Omental fat pad (tissue), 4 donors: ENCODE measurements around the gene SLC17A6. TPM values are rescaled to one million over a fixed set of nuclear protein-coding genes. Genes with fewer than 3 reads are reported as not detected.

Source experiments
- ATAC-seq: fragments of 150-250 bp; one replicate; pipeline ENCODE4 v1.9.1; 2016; ENCODE audit warnings: mild to moderate bottlenecking, moderate library complexity; ENCODE audit not compliant: low FRiP score
- DNase-seq: peaks from one replicate; pipeline ENCODE4 v3.0.0-alpha.2; 2019; ENCODE audit warnings: low spot score
- total RNA-seq, 4 donors: library from RNA; depleted of rRNA; stranded (reverse); fragments of >200 nt; gene quantifications; one replicate each; pipeline ENCODE4 v1.1.0, GENCODE V29; 2016
- TF ChIP-seq, protein P1 (sequence below), 3 donors: fragments of 450-650 bp; IDR thresholded peaks; one replicate each; pipeline ENCODE4 v1.5.1; 2016 to 2017; ENCODE audit warnings: antibody characterized with exemption in 3 of 3, mild to moderate bottlenecking in 3 of 3, moderate library complexity in 2 of 3

Gene SLC17A6
- total RNA-seq, 4 donors from 2014 or later = not detected

DNA sequence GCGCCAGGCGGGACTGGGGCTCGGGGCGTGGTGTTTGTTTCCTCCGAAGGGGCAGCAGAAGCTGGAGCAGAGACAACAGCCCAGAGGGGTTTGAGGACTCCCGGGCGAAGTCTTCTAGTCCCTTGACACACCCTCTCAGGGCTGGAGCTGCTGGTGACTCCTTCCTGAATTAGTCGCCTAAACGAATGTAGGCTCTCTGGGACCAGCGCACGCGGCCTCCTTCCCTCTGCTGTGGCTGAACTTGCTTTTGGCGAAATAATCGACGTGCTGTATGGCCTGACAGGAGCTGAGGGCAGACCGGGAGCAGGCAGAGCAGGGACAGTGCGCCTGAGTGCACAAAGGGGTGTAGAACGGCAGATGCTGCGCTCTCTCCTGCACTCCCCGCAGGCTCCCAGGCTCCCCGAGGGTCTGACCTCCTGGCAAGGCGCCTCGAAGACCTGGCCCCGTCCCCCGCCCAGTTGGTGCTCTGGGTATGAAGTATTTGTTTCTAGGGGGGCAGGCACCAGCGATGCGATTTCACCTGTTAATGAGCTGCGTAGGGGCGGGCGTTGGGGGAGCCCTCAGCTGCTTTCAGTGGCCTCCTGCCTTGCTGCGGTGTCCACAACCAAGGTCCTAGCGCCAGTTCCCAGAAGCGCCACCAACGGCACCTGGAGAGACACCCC is 5.3 kb downstream of the SLC17A6 start:
- TF ChIP-seq, protein P1, sequence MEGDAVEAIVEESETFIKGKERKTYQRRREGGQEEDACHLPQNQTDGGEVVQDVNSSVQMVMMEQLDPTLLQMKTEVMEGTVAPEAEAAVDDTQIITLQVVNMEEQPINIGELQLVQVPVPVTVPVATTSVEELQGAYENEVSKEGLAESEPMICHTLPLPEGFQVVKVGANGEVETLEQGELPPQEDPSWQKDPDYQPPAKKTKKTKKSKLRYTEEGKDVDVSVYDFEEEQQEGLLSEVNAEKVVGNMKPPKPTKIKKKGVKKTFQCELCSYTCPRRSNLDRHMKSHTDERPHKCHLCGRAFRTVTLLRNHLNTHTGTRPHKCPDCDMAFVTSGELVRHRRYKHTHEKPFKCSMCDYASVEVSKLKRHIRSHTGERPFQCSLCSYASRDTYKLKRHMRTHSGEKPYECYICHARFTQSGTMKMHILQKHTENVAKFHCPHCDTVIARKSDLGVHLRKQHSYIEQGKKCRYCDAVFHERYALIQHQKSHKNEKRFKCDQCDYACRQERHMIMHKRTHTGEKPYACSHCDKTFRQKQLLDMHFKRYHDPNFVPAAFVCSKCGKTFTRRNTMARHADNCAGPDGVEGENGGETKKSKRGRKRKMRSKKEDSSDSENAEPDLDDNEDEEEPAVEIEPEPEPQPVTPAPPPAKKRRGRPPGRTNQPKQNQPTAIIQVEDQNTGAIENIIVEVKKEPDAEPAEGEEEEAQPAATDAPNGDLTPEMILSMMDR (IDR thresholded peaks at IDR 0.05) = no peak
- ATAC-seq (no peak), DNase-seq (no peak)

DNA sequence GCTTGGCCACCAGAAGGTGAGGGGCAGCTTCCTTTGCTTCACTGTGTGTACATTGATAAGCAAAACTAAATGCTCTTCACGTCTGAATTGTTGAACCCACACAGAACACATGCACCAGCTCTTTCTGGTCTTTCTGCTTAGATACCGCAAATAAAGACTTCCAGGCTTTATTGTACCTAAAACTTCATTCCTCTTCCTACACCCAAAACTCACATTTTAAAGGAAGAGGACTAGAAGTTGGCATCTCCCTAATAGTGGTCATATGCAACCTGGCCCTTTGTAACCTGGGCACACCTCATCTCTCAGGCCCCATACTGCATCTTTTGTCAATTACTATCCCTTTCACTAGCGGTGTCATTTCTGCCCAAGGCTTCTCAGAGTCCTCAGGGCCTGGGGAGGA is 5.9 kb downstream of the SLC17A6 start:
- ATAC-seq = no peak
- no peak for DNase-seq
- TF ChIP-seq, protein P1 (IDR thresholded peaks at IDR 0.05) = no peak

DNA sequence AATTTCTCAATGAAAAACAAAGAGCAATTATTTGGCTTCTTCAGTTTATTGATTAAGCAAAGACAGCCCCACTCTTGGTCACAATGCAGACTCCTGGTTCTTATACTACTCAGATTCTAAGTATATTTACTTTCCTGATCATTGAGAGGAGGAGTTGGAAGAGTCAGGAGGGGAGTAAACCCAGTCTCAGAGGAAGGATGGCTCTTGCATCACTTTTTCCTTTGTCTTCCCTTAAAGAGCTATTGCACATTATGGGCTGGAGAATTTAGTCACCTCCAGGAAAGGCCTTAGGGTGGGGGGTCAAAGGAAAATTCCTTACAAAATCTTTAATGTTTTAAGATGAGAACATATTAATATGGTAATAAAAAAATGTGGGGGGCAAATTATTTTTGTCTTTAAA is 8.1 kb downstream of the SLC17A6 start:
- DNase-seq = no peak
- TF ChIP-seq, protein P1 (IDR thresholded peaks at IDR 0.05) = no peak
- no peak for ATAC-seq

DNA sequence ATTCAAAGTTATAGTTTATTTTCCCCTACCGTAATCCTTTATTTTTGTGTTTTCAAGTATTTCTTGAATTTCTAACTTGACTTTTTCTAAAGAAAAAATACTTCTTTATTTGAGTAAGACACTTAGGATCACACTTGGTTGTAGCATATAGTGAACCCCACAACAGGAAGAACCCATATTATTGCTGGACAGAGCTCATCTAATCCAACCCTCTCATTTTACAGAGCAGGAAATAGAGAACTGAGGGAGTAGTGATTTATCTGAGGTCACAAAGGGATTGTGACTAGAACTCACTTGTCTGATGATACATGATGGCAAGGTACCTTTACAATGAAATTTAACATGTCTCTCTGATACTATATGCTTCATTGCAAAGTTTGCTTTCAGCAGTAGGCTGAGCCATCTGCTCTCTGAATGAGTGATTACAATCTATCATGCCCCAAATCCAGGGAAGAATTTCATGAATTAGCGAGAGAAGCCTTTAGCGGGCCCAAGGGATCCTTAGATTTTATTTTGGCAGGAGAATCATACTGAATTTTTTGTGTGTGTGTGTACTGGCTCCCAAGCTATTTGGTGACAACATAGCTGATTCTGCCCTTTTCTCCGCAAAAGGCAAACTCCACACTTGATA is 9.8 kb downstream of the SLC17A6 start:
- DNase-seq = no peak
- no peak for ATAC-seq
- TF ChIP-seq, protein P1 (IDR thresholded peaks at IDR 0.05) = no peak

DNA sequence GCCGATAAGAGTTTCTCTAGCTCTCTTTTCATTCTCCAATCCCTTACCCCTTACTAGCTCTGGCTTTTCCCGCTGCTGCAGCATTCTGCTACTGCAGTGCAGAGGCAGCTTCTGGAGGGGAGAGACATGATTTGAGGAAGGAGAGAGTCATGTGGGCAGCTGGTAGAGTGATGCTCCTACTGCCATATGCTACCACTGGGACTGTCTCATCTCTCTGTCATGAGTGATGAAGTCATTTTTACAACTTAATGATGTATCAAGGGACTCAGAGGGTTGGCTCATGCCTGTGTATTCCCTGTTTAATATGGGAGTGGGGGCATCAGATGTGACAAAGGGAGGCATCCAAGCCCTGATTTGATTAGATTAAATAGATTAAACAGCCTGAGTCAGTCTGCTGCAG is 11.3 kb downstream of the SLC17A6 start:
- no peak for DNase-seq
- ATAC-seq = no peak
- TF ChIP-seq, protein P1 (IDR thresholded peaks at IDR 0.05) = no peak

DNA sequence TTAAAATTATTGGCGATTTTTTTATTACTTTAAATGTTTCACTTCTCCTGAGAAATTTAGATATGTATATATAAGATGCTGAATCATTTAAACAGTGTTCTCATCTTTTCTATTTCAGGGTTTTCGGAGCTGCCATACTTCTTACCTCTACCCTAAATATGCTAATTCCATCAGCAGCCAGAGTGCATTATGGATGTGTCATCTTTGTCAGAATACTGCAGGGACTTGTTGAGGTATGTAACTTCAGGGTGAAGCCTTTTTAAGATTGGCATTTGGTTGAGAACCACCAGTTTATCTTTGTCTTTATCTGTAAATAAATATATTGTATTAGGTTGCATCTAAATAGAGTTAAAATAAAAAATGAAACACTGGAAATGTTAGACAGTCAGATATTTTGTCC is 21.1 kb downstream of the SLC17A6 start:
- ATAC-seq (no peak), DNase-seq (no peak)
- TF ChIP-seq, protein P1 (IDR thresholded peaks at IDR 0.05) = no peak

DNA sequence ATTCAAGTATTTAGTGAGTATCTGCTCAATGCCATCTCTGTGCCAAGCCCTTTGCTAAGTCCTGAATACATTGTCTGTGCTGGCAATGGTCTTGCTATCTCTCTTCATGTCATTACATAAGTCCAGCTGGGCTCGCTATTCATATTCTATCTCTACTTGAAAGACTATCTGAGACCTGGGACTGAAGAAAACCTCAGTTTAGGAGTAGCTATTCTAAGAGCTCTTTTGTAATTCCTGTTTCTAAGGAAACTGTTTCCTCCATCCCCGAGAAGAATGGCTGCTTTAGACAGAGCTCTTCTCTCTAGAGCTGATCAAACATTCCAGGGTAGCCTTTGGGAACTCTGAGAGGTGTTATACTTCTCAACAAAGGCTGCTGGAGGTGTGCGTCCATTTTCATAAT is 33.0 kb downstream of the SLC17A6 start:
- DNase-seq (no peak), ATAC-seq (no peak)
- TF ChIP-seq, protein P1 (IDR thresholded peaks at IDR 0.05) = no peak
